Activated T-helper 2 cell treated with anti-CD3 and anti-CD28 coated beads, Interferon-gamma antibody, Interleukin-2, Interleukin-4, amounts not matched to agents 10 μg/mL and 5 μg/mL and 100 μg/mL, durations not matched to agents 14 hours and 24 hours and 36 hours (primary cell): ENCODE data around the gene EDIL3. TPM values are rescaled to one million over a fixed set of nuclear protein-coding genes. Genes with fewer than 3 reads are reported as not detected.

ENCODE experiments used
- DNase-seq: peaks from one replicate; pipeline ENCODE4 v3.0.0; 2021; ENCODE audit warnings: low spot score
- H3K27ac Mint-ChIP-seq: one replicate; pipeline ENCODE4 v1.8.0; 2021; ENCODE audit warnings: mixed read lengths
- H3K27me3 Mint-ChIP-seq: one replicate; pipeline ENCODE4 v1.8.0; 2021; ENCODE audit warnings: low read depth, mixed read lengths
- H3K36me3 Mint-ChIP-seq: one replicate; pipeline ENCODE4 v1.8.0; 2021; ENCODE audit warnings: low read depth, mixed read lengths
- H3K4me1 Mint-ChIP-seq: one replicate; pipeline ENCODE4 v1.8.0; 2021; ENCODE audit warnings: low read depth, mixed read lengths
- H3K4me3 Mint-ChIP-seq: one replicate; pipeline ENCODE4 v1.8.0; 2021; ENCODE audit warnings: low read depth, mild to moderate bottlenecking, moderate library complexity, mixed read lengths
- H3K9me3 Mint-ChIP-seq: one replicate; pipeline ENCODE4 v1.8.0; 2021; ENCODE audit warnings: mixed read lengths
- intact Hi-C: fragments of 100-400 bp; cut with micrococcal nuclease; formaldehyde crosslinking; loops from one replicate; pipeline ENCODE4 v1.15.1; 2023
- total RNA-seq: library from RNA; stranded (reverse); gene quantifications from 2 replicates; pipeline ENCODE4 v1.2.3, GENCODE V29; 2022

The EDIL3 gene
- total RNA-seq, 1 donor from 2014 or later, result not detected

GRCh38 chr5:83899326-83899970 is 485.2 kb downstream of the EDIL3 start:
- Mint-ChIP-seq H3K36me3 (no peaks in the 10 kb centered on the region), H3K9me3 (no peaks in the 10 kb centered on the region), H3K4me3 (no peak overlapping the region), H3K27me3 (no peaks in the 10 kb centered on the region), H3K27ac (no peak overlapping the region), H3K4me1 (no peaks in the 10 kb centered on the region)
- no peak for DNase-seq
- intact Hi-C loops, result no loop called here

GRCh38 chr5:83895860-83896259 is 488.8 kb downstream of the EDIL3 start:
- no peaks in the 10 kb centered on the region for H3K27me3 Mint-ChIP-seq
- no peaks in the 10 kb centered on the region for H3K4me1 Mint-ChIP-seq
- intact Hi-C loops, result no loop called here
- no peaks in the 10 kb centered on the region for H3K36me3 Mint-ChIP-seq
- no peak for DNase-seq
- no peak overlapping the region for H3K4me3 Mint-ChIP-seq
- no peaks in the 10 kb centered on the region for H3K9me3 Mint-ChIP-seq
- H3K27ac Mint-ChIP-seq, result no peak overlapping the region

GRCh38 chr5:83891261-83891660 is 493.4 kb downstream of the EDIL3 start:
- Mint-ChIP-seq H3K36me3 (no peaks in the 10 kb centered on the region), H3K4me3 (no peak overlapping the region), H3K27me3 (no peaks in the 10 kb centered on the region), H3K27ac (no peak overlapping the region), H3K9me3 (no peaks in the 10 kb centered on the region), H3K4me1 (no peaks in the 10 kb centered on the region)
- no peak for DNase-seq
- intact Hi-C loops, result no loop called here
